MM.1S (cell line): Measurements from ENCODE around the gene FCGR2B.
"Not testable (repeated sequence)": the region's sequence is repeated elsewhere in the genome, so short reads cannot be mapped to it uniquely, and the experiment has no call there.

ENCODE experiments used
- EZH2 ChIP-seq: fragments of 300-600 bp; sonication (generic); optimal IDR thresholded peaks from 2 replicates; pipeline ENCODE3; 2017; ENCODE audit warnings: low read depth, mild to moderate bottlenecking, antibody characterized with exemption, low read length, mixed read lengths
- TF ChIP-seq, protein P1 (sequence below): fragments of 300-600 bp; sonication (generic); IDR thresholded peaks from 2 replicates; pipeline ENCODE4 v1.5.1; 2016; ENCODE audit warnings: antibody characterized with exemption, low read length, mixed read lengths

DNA sequence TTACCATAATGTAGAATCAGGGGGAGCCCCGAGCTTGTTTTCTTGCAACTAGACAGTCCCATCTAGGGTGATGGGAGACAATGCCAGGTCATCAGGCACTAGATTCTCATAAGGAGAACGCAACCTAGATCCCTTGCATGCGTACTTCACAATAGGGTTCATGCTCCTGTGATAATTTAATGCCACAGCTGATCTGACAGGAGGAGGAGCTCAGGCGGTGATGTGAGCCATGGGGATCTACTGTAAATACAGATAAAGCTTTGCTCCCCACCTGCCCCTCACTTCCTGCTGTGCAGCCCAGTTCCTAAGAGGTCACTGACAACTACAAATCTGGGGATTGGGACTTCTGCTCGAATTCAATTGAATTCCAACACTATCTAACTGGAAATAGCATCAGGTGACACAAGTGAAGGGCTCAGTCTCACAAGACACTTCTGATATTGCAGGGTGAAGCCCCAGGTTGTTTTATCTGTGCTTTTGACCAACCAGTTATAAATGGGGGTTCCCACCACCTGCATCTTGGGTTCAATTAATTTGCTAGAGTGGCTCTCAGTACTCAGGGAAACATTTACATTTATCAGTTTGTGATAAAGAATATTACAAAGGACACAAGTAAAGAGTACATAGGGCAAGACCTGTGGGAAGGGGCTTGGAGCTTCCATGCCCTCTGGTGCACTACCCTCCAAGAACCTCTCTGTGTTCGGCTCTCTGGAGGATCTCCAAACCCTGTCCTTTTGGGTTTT is 24.5 kb upstream of the FCGR2B start:
- TF ChIP-seq EZH2 = not testable (repeated sequence)
- TF ChIP-seq, protein P1, sequence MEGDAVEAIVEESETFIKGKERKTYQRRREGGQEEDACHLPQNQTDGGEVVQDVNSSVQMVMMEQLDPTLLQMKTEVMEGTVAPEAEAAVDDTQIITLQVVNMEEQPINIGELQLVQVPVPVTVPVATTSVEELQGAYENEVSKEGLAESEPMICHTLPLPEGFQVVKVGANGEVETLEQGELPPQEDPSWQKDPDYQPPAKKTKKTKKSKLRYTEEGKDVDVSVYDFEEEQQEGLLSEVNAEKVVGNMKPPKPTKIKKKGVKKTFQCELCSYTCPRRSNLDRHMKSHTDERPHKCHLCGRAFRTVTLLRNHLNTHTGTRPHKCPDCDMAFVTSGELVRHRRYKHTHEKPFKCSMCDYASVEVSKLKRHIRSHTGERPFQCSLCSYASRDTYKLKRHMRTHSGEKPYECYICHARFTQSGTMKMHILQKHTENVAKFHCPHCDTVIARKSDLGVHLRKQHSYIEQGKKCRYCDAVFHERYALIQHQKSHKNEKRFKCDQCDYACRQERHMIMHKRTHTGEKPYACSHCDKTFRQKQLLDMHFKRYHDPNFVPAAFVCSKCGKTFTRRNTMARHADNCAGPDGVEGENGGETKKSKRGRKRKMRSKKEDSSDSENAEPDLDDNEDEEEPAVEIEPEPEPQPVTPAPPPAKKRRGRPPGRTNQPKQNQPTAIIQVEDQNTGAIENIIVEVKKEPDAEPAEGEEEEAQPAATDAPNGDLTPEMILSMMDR = not testable (repeated sequence)
